Endodermal cell (in vitro differentiated cells): Measurements from ENCODE around the gene MYH7. TPM values are rescaled to one million over a fixed set of nuclear protein-coding genes. Genes with fewer than 3 reads are reported as not detected.
A peak's percentile ranks its signal among the peaks of the same experiment; 100 is the strongest.

ENCODE experiments used
- DNase-seq: peaks from one replicate; pipeline ENCODE4 v3.0.0-alpha.2; 2017
- H3K27ac ChIP-seq: 2 replicates; pipeline ENCODE4 v1.5.1; 2013; ENCODE audit warnings: mild to moderate bottlenecking, low read depth, low read length, moderate library complexity
- H3K27me3 ChIP-seq: 2 replicates; pipeline ENCODE4 v1.6.1; 2013; ENCODE audit warnings: mild to moderate bottlenecking, low read length, moderate library complexity; ENCODE audit not compliant: insufficient read depth, control insufficient read depth, poor library complexity, severe bottlenecking
- H3K36me3 ChIP-seq: 2 replicates; pipeline ENCODE4 v1.7.0; 2013; ENCODE audit warnings: mild to moderate bottlenecking, low read length, moderate library complexity; ENCODE audit not compliant: control insufficient read depth, insufficient read depth
- H3K4me1 ChIP-seq: one replicate; pipeline ENCODE4 v1.7.0; 2013; ENCODE audit warnings: low read length; ENCODE audit not compliant: control insufficient read depth, insufficient read depth
- H3K4me3 ChIP-seq: 2 replicates; pipeline ENCODE4 v1.5.1; 2013; ENCODE audit warnings: mild to moderate bottlenecking, low read length, moderate library complexity
- H3K9ac ChIP-seq: 2 replicates; pipeline ENCODE4 v1.6.1; 2013; ENCODE audit warnings: mild to moderate bottlenecking, low read length, moderate library complexity; ENCODE audit not compliant: poor library complexity, severe bottlenecking; ENCODE audit errors: extremely low read depth
- H3K9me3 ChIP-seq: 2 replicates; pipeline ENCODE4 v1.6.1; 2013; ENCODE audit warnings: mild to moderate bottlenecking, low read length, moderate library complexity; ENCODE audit not compliant: control insufficient read depth
- H3K27ac Mint-ChIP-seq: 2 replicates; pipeline ENCODE4 v1.8.0; 2020; ENCODE audit warnings: mixed read lengths
- H3K27me3 Mint-ChIP-seq: 2 replicates; pipeline ENCODE4 v1.8.0; 2021; ENCODE audit warnings: mild to moderate bottlenecking, mixed read lengths; ENCODE audit not compliant: insufficient read depth
- H3K36me3 Mint-ChIP-seq: 2 replicates; pipeline ENCODE4 v1.8.0; 2020; ENCODE audit warnings: low read depth, mixed read lengths
- H3K4me1 Mint-ChIP-seq: 2 replicates; pipeline ENCODE4 v1.8.0; 2020; ENCODE audit warnings: mixed read lengths
- H3K4me3 Mint-ChIP-seq: 2 replicates; pipeline ENCODE4 v1.8.0; 2020; ENCODE audit warnings: mild to moderate bottlenecking, moderate library complexity, mixed read lengths
- H3K9me3 Mint-ChIP-seq: 2 replicates; pipeline ENCODE4 v1.8.0; 2020; ENCODE audit warnings: mild to moderate bottlenecking, mixed read lengths
- WGBS, 2 experiments: methylation state at CpG; one replicate each; pipeline versions ENCODE4 v1.1.5 to v1.1.7; 2013; ENCODE audit warnings: missing lambda C conversion rate in 2 of 2, mixed read lengths in 1 of 2; ENCODE audit not compliant: insufficient coverage in 1 of 2, insufficient read length in 1 of 2; 5-methylcytosine and 5-hydroxymethylcytosine counted together
- total RNA-seq, 2 donors: library from RNA; stranded (reverse); fragmentation: NEBNext Ultra II Directional in 1 of 2; extraction: Animal tissue kit (Norgen Biotek cat#: 25700) in 1 of 2; gene quantifications; 2 replicates in 1 of 2; 3 replicates in 1 of 2; pipeline ENCODE4 v1.2.1, GENCODE V29; 2021
- TF ChIP-seq, protein P1 (sequence below): fragments of 200-600 bp; sonication (generic); conservative IDR thresholded peaks from 2 replicates; pipeline ENCODE4 v1.5.0; 2021; ENCODE audit warnings: antibody characterized with exemption, mild to moderate bottlenecking

The MYH7 gene
- total RNA-seq, 2 donors from 2014 or later: 0.55 TPM; not detected in 1

- H3K4me1 ChIP-seq: no peaks in the 10 kb centered on the region
- H3K27ac ChIP-seq: no peak overlapping the region
- H3K4me3 Mint-ChIP-seq: no peak overlapping the region
- TF ChIP-seq, protein P1, sequence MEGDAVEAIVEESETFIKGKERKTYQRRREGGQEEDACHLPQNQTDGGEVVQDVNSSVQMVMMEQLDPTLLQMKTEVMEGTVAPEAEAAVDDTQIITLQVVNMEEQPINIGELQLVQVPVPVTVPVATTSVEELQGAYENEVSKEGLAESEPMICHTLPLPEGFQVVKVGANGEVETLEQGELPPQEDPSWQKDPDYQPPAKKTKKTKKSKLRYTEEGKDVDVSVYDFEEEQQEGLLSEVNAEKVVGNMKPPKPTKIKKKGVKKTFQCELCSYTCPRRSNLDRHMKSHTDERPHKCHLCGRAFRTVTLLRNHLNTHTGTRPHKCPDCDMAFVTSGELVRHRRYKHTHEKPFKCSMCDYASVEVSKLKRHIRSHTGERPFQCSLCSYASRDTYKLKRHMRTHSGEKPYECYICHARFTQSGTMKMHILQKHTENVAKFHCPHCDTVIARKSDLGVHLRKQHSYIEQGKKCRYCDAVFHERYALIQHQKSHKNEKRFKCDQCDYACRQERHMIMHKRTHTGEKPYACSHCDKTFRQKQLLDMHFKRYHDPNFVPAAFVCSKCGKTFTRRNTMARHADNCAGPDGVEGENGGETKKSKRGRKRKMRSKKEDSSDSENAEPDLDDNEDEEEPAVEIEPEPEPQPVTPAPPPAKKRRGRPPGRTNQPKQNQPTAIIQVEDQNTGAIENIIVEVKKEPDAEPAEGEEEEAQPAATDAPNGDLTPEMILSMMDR: no peak
- WGBS, 2 experiments: 80% methylated on average over 3 of the region's 3 CpGs; no CpG with 5 or more reads in 1 of the 2 experiments
- H3K27me3 ChIP-seq: no peaks in the 10 kb centered on the region
- H3K27me3 Mint-ChIP-seq: peaks cover 47% of the 10 kb centered on the region
- H3K9me3 Mint-ChIP-seq: no peaks in the 10 kb centered on the region
- no peaks in the 10 kb centered on the region for H3K36me3 Mint-ChIP-seq
- no peak overlapping the region for H3K27ac Mint-ChIP-seq
- no peak overlapping the region for H3K4me3 ChIP-seq
- no peak for DNase-seq
- H3K4me1 Mint-ChIP-seq: no peaks in the 10 kb centered on the region
- no peaks in the 10 kb centered on the region for H3K9me3 ChIP-seq
- H3K36me3 ChIP-seq: no peaks in the 10 kb centered on the region
- H3K9ac ChIP-seq: no peak overlapping the region
Observed at GRCh38 chr14:23381871-23382270, 53.6 kb downstream of the MYH7 start.

DNA sequence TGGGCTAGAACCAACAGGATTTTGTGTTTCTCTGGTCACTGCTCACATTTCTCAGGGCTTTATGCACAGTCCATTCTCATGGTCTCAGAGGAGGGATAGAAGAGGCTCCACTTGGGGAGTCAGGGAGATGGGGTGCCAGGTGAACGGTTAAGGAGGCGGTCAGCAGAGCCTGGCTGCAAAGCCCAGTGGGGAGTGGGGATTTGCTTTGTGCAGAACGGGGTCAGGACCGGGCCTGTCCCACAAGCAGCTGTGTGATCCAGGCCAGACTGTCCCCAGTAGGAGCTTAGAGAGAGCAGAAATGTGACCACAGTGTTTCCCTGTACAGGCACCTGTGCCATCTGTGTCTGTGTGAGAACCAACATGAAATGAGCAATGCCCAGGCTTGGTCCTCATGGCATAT lies 54.5 kb downstream of the MYH7 start:
- TF ChIP-seq, protein P1: no peak
- no peaks in the 10 kb centered on the region for H3K4me1 Mint-ChIP-seq
- H3K27me3 Mint-ChIP-seq: peaks cover 48% of the 10 kb centered on the region
- Histone ChIP-seq H3K4me1 (no peaks in the 10 kb centered on the region), H3K36me3 (no peaks in the 10 kb centered on the region), H3K9me3 (no peaks in the 10 kb centered on the region), H3K27me3 (no peaks in the 10 kb centered on the region), H3K27ac (no peak overlapping the region), H3K9ac (no peak overlapping the region), H3K4me3 (no peak overlapping the region)
- no peak for DNase-seq
- no peak overlapping the region for H3K4me3 Mint-ChIP-seq
- H3K27ac Mint-ChIP-seq: no peak overlapping the region
- WGBS, 2 experiments: 83 to 87% methylated on average over 2 to 4 of the region's 4 CpGs
- H3K9me3 Mint-ChIP-seq: no peaks in the 10 kb centered on the region
- no peaks in the 10 kb centered on the region for H3K36me3 Mint-ChIP-seq

DNA sequence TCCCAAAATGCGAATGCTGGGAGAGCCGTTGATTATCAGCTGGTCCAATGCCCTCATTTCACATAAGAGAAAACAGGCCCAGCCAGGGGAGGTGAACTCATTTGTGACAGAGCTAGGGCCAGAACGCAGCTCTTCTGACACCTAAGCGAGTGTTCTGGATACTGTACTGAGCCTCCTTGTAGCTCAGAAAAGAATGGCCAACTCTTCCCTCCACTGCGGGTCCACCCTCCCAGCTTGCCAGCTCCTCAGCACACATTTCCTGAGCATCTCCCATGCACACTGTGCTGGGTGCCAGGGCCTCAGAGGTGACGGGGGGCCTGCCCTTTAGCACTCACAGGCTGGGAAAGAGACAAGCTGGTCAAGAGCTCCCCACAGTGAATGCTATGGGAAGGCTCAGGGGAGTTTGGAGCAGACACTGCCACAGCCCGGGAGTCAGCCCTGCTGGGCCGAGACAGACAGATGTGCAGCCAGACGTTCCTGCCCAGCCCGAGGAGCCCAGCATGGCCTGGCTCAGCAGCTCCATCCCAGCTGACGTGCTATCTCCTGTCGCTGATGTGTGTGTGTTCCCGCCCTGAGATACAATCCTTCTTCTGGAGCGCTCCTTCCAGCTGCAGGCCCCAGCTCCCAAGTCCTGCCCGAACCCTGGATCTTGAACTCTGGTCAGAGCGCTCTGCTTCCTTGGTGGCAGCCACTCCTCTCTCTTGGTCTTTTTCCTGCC lies 55.1 kb downstream of the MYH7 start:
- no peaks in the 10 kb centered on the region for H3K36me3 ChIP-seq
- WGBS, 2 experiments: 88% methylated on average over 14 to 16 of the region's 16 CpGs
- Mint-ChIP-seq H3K9me3 (no peaks in the 10 kb centered on the region), H3K27me3 (peaks cover 49% of the 10 kb centered on the region), H3K4me3 (no peak overlapping the region), H3K4me1 (no peaks in the 10 kb centered on the region), H3K27ac (no peak overlapping the region), H3K36me3 (no peaks in the 10 kb centered on the region)
- TF ChIP-seq, protein P1: peak; percentile 8
- H3K4me3 ChIP-seq: no peak overlapping the region
- H3K27ac ChIP-seq: no peak overlapping the region
- DNase-seq: no peak
- H3K4me1 ChIP-seq: no peaks in the 10 kb centered on the region
- no peaks in the 10 kb centered on the region for H3K27me3 ChIP-seq
- no peaks in the 10 kb centered on the region for H3K9me3 ChIP-seq
- H3K9ac ChIP-seq: no peak overlapping the region
